NCI-H226 (cell line): ENCODE measurements around the gene C1orf21.
"Not testable (repeated sequence)": the region's sequence is repeated elsewhere in the genome, so short reads cannot be mapped to it uniquely, and the experiment has no call there.

ENCODE experiments used
- DNase-seq: peaks from one replicate; pipeline ENCODE4 v3.0.0-alpha.2; 2015

The C1orf21 gene

DNA sequence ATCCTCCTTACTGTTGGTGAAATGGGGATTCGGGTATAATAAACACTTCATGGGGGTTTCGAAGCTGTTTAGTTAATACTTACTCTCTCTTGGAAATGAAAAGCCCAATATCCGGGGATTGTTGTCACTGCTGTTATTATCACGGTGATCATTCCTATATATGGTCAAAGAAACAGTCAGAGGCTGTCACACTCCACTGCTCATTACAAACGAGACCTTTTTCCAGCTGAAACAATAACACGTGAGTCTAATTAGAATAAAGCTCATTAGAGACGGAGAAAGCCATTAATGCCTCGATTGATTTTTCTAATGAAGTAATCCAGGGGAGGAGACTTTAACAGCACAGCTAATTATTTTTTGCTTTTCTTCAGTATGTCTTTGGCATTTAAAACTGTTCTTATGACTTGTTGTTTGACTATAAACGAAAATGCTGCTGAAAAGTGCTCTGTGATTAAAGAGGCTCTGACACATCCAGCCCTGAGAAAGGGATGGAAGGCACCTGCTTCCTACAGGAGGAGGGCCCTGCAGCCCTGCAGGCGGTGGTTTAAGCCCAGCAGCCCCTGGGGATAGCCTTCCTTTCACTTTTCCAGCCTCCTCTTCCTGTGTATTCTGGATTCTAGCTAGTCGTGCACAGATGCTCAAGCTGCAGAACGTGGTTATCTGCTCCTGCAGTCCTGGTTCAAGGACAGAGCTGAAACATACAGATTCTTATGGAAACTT is 224.2 kb downstream of the C1orf21 start:
- DNase-seq = no peak

DNA sequence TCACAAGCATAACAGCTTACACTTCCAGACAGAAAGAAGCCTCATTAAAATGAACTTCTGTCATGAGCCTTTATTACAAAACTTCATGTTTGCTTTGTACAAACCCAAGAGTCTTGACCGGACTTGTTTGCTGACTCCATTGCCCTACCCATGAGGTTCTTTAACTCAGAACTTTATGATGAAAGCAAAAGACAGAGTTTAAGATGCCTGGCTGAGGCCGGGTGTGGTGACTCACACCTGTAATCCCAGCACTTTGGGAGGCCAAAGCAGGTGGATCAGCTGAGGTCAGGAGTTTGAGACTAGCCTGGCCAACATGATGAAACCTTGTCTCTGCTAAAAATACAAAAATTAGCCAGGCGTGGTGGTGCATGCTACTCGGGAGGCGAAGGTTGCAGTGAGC is 225.4 kb downstream of the C1orf21 start:
- not testable (repeated sequence) for DNase-seq

GRCh38 chr1:184614667-184615066 is 227.8 kb downstream of the C1orf21 start:
- DNase-seq = no peak

GRCh38 chr1:184615301-184615700 is 228.5 kb downstream of the C1orf21 start:
- DNase-seq = no peak

- DNase-seq = no peak
Measured at GRCh38 chr1:184616504-184616903, 229.7 kb downstream of the C1orf21 start.

DNA sequence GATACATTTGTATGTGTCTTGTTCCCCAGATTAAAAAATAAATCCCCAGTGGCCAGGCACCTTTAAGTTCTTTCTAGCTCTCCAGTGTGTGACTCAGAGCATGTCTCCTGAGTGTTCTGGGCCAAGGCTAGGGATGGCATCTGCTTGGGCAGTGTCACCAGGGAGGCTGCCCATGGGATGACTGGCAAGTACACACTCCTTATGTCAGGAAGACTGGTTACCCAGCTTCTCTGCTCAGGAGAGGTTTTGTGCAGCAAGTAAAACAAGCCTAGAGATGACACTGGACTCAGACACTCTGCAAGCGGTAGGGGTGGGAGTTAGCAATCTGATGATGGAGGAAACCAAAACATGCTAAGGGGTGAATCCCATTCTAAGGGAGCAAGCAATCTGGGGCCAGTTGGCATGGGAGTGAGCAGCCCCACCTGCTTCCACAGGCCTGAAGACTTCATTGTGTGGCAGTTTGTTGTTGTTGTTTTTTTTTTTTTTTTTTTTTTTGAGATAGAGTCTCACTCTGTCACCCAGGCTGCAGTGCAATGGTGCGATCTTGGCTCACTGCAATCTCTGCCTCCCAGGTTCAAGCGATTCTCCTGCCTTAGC is 230.7 kb downstream of the C1orf21 start:
- no peak for DNase-seq

DNA sequence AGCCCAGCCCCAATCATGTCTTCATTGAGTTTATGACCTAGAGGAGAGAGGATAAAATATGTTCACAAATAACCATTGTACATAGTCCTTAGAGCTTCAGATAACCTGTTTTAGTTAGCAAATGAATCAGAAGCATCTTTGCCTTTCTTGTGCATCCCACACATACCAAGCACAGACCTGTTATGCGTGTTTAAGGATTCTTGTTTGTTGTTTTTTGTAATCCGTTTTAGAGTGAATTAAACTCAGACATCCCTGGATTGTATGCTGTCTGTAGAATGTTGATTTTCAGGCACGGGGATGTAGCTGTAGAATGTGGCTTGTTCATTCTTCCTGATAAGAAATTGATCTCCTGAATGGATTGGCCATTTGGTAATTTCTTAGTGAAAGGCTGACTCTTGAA is 232.0 kb downstream of the C1orf21 start:
- DNase-seq = no peak

- no peak for DNase-seq
Measured at GRCh38 chr1:184620469-184620868, 233.6 kb downstream of the C1orf21 start.

DNA sequence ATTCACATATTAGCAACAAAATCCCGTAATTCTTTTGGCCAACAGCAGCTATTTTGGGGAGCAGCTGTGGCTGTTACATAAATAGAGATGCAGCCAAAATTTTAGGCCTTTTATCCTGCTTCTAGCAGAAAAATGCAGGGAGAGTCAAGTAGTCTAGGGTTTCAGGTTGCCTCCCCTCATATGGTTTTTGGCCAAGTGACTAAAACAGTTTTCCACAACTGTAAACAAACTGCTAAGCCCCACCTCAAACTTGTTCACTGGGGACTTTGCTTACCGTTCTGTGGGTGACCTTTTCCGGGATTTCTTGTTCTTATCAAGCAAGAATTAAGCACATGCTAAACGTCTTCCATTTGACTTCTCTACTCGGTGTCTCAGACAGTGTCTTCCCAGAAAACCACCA is 234.4 kb downstream of the C1orf21 start:
- no peak for DNase-seq

DNA sequence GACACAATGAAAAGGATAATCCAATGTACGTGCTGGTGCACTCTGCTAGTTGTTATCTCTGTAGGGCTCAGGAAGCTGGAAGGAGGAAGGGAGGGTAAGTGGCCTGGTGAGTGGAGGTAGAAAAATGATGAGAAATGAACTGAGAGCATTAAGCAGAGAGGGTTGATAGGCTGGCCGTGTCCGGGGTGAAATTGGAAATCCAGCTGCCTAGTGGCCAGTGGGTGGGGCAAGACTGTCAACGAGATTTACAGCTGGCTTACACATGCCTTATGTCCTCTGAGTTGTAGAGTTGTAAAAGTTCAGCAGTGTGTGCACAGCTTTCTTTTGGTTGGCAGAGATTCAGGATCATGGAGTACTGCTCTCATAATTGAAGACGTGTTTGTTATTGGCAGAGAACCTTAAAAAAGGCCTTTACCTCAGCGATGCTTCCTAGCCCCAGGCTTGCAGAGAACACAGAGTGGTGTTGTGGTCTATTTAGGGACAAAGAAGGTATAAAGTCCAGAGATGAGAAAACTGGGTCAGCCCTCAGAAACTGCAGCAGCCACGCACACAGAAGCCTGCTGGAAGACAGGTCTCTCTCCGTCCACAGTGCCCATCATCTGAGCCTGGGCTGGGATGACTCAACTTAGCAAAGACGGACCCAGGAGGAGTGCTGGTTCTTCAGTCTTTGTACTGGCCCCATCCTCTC is 235.5 kb downstream of the C1orf21 start:
- peak; percentile 7 for DNase-seq

GRCh38 chr1:184623404-184623803 is 236.6 kb downstream of the C1orf21 start:
- no peak for DNase-seq

DNA sequence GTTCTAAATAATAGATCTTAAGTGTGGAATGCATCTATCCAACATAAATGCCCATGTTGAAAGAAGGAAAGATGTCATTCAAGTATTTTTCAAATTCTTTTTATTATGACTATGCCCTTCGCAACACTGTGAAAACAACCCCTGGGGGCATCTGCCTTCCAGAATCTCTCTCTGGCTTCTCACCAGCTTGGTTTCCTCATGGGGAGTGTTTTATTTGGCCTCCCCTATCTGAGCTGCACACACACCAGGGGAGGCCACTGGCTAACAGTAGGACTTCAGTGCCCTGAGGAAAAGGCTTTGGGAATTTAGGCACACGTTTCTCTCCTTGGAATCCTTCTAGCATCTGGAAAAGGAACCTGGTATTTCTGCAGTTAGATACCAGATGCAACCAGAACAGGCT is 237.2 kb downstream of the C1orf21 start:
- DNase-seq = peak; percentile 54

DNA sequence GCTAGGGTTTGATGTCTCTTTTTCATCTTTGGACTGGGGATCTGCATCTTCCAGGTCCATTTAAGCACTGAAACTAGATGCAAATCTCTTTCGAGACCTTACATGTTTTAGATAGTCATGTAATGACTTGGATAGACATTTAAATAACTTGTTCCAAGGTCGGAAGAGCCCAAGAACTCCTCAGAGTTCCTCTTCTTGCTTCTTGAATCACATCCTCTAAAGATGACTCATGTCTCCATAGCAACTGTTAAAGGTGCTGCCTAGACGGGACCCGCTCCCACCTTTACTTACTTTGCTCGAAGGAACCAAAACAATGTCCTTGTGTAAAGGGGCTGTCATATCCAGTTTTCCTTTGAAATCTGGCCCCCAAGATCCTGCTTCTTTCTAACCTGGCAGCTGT is 237.8 kb downstream of the C1orf21 start:
- DNase-seq = peak; percentile 10

GRCh38 chr1:184625271-184625670 is 238.4 kb downstream of the C1orf21 start:
- DNase-seq = no peak

DNA sequence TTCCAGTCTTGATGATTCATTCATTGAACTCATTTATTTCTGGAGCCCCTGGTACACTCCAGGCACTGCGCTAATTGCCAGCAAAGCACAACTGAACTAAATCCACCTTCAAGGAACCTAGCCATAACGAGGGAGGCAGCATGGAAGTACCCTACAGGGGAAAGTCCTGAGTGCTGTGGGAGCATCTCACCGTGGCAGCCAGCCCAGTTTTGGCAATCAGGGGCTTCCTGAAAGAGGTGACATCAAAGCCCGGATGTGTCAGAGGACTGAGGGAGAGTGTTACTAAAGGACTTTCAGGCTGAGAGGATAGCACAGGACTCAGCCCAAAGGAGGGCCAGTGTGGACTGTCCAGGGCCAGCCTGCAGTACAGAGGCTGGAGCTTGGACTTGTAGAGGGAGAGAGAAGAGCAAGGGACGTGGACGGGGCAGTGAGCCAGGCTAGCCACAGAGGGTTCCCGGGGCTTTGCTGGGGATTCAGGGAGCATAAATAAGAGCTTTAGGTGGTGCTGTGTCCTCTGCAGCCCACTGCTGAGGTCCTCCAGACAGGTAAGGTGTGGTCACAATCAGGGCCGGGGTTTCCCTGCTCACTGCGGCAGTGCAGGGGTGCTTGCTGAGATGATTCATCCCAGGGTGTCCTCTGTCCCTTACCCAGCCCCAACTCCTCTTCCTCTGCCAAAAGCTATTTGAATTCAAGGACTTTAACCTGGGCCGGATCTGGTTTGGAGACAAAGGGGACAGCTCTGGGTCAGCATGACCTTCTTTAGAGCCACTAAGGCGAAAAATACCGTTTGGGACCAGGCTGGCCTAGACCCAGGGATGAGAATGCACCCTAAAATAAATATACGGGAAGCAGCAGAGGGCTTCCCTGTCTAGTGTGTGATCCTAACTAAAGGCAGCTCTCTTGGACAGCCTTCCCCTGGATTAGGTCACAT is 239.5 kb downstream of the C1orf21 start:
- no peak for DNase-seq

DNA sequence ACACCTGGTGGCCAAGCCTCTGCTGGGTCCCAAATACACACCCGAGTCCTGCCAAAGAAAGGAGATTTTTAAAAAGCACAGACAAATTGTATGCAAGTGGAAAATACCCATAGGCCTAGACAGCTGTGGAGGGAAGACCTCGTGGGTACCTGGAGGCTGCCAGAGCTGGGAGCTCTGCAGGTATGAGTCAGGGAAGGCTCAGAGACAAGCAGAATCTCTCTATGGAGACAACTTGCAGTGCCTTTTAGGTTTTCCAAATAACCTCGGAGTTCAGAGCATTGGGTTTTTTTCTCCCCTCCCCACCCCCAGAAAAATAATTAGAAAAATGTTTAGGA is 240.1 kb downstream of the C1orf21 start:
- no peak for DNase-seq

DNA sequence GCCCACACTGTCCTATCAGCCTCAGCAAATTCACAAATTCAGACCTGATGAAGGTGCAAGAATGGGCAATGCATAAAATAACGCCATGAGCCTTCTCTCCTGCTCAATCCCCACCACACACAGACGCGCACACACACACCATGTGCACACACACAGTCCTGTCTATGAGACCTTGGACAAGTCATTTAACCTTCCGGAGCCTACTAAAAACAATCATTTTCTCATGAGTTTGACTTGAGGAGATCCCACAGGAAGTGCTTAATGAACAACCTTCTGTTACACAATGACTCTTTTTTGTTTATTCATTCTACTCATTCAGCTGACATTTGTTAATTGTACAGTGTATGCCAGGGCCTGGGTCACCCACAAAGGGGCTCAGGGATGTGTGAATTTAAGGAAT is 242.4 kb downstream of the C1orf21 start:
- no peak for DNase-seq

DNA sequence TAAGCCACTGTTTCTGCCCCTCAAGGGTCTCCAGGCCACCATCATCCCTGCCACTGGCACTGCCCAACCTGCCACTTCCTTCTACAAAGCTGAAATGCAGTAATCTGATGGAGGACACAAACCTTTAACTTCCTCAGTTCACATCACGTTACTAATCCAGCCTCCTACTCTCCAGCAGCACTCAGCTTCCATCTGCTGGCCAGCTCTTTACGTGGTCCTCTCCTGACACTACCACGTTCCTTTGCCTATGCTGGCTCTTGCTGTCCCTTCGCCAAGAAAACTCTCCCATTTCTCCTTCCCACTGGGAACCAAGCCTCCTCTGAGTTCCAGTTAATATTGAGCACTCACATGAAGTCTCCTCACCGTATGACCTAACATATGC is 243.8 kb downstream of the C1orf21 start:
- DNase-seq = no peak

- no peak for DNase-seq
Measured at GRCh38 chr1:184632415-184633175, 245.8 kb downstream of the C1orf21 start.

GRCh38 chr1:184633785-184634184 is 247.0 kb downstream of the C1orf21 start:
- DNase-seq = no peak

DNA sequence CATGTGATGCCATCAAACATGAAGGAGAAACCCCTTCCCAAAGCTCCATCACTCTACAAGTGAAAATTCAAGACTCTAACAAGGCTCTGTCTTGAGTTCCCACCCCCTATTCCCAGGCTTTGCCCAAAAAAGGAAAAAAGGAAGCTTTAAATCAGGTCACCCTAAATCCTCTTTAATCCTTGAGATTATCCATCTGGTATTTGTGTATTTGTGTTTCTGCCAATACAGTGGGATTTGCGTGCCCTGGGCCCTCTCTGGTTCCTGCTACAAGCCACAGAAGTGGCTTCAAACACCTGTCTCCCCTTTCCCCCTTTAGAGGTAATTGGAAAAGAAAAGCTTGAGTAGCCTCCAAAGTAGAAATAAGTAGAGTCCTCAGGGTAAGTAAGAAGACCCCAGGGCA is 247.5 kb downstream of the C1orf21 start:
- no peak for DNase-seq

- no peak for DNase-seq
Measured at GRCh38 chr1:184635347-184635979, 248.6 kb downstream of the C1orf21 start.
